Muscle layer of duodenum (tissue), 2 donors: ENCODE data around the gene TTI1.

Experiments
- H3K27ac ChIP-seq: one replicate; pipeline ENCODE4 v1.7.0; 2013; ENCODE audit warnings: mild to moderate bottlenecking, low read length
- H3K27me3 ChIP-seq: one replicate; pipeline ENCODE4 v1.7.0; 2013; ENCODE audit warnings: low read depth, mild to moderate bottlenecking, control low read depth, low read length
- H3K36me3 ChIP-seq, 2 donors: one replicate each; pipeline ENCODE4 v1.7.0; 2013; ENCODE audit warnings: low read length in 2 of 2, control low read depth in 1 of 2, mild to moderate bottlenecking in 1 of 2; ENCODE audit not compliant: insufficient read depth in 2 of 2, control insufficient read depth in 1 of 2
- H3K4me1 ChIP-seq, 2 donors: one replicate each; pipeline ENCODE4 v1.7.0; 2013; ENCODE audit warnings: low read length in 2 of 2, mild to moderate bottlenecking in 2 of 2, control low read depth in 1 of 2, moderate library complexity in 1 of 2; ENCODE audit not compliant: insufficient read depth in 2 of 2, control insufficient read depth in 1 of 2
- H3K4me3 ChIP-seq, 2 donors: one replicate each; pipeline ENCODE4 v1.7.0; 2013; ENCODE audit warnings: low read length in 2 of 2, low read depth in 1 of 2, mild to moderate bottlenecking in 1 of 2
- H3K9me3 ChIP-seq, 2 donors: one replicate each; pipeline ENCODE4 v1.7.0; 2013; ENCODE audit warnings: low read length in 2 of 2, control low read depth in 1 of 2, mild to moderate bottlenecking in 1 of 2; ENCODE audit not compliant: control insufficient read depth in 1 of 2
- donor health status: healthy.

TTI1 gene

GRCh38 chr20:37986044-37986858 lies 47.0 kb downstream of the TTI1 start:
- no peak overlapping the region for H3K27ac ChIP-seq

GRCh38 chr20:37984018-37984785 lies 49.1 kb downstream of the TTI1 start:
- Histone ChIP-seq H3K4me1 (peaks cover 0 to 14% of the 10 kb centered on the region in 2 donors), H3K27ac (no peak overlapping the region), H3K36me3 (peaks cover 0 to 35% of the 10 kb centered on the region in 2 donors), H3K4me3 (no peak overlapping the region), H3K9me3 (no peaks in the 10 kb centered on the region), H3K27me3 (no peaks in the 10 kb centered on the region)

More at GRCh38 chr20:37986044-37986858, 47.0 kb downstream of the TTI1 start:
- no peaks in the 10 kb centered on the region for H3K27me3 ChIP-seq
- H3K4me1 ChIP-seq: peaks cover 0 to 15% of the 10 kb centered on the region in 2 donors
- peaks cover 0 to 30% of the 10 kb centered on the region in 2 donors for H3K36me3 ChIP-seq
- H3K9me3 ChIP-seq: no peaks in the 10 kb centered on the region
- H3K4me3 ChIP-seq: no peak overlapping the region

- Histone ChIP-seq H3K4me1 (peaks cover 0 to 14% of the 10 kb centered on the region in 2 donors), H3K27me3 (no peaks in the 10 kb centered on the region), H3K36me3 (peaks cover 0 to 28% of the 10 kb centered on the region in 2 donors), H3K27ac (no peak overlapping the region), H3K9me3 (no peaks in the 10 kb centered on the region), H3K4me3 (no peak overlapping the region)
These were observed 50.0 kb downstream of the TTI1 start for GRCh38 chr20:37983286-37983685.

GRCh38 chr20:37981568-37981967 lies 51.7 kb downstream of the TTI1 start:
- Histone ChIP-seq H3K27me3 (no peaks in the 10 kb centered on the region), H3K36me3 (peaks cover 0 to 28% of the 10 kb centered on the region in 2 donors), H3K27ac (no peak overlapping the region)

GRCh38 chr20:37980876-37981275 lies 52.4 kb downstream of the TTI1 start:
- no peaks in the 10 kb centered on the region for H3K27me3 ChIP-seq
- no peak overlapping the region for H3K27ac ChIP-seq
- H3K36me3 ChIP-seq: peaks cover 0 to 28% of the 10 kb centered on the region in 2 donors
- no peaks in the 10 kb centered on the region for H3K4me1 ChIP-seq
- H3K4me3 ChIP-seq: no peak overlapping the region
- no peaks in the 10 kb centered on the region for H3K9me3 ChIP-seq

More at GRCh38 chr20:37981568-37981967, 51.7 kb downstream of the TTI1 start:
- H3K4me1 ChIP-seq: peaks cover 0 to 3% of the 10 kb centered on the region in 2 donors
- H3K4me3 ChIP-seq: no peak overlapping the region
- no peaks in the 10 kb centered on the region for H3K9me3 ChIP-seq

GRCh38 chr20:37980383-37980782 lies 52.9 kb downstream of the TTI1 start:
- Histone ChIP-seq H3K4me1 (no peaks in the 10 kb centered on the region), H3K27ac (no peak overlapping the region), H3K9me3 (no peaks in the 10 kb centered on the region), H3K4me3 (no peak overlapping the region), H3K27me3 (no peaks in the 10 kb centered on the region), H3K36me3 (peaks cover 0 to 28% of the 10 kb centered on the region in 2 donors)

- H3K9me3 ChIP-seq: no peaks in the 10 kb centered on the region
- no peaks in the 10 kb centered on the region for H3K27me3 ChIP-seq
- H3K27ac ChIP-seq: no peak overlapping the region
- H3K4me3 ChIP-seq: no peak overlapping the region
- peaks cover 0 to 25% of the 10 kb centered on the region in 2 donors for H3K36me3 ChIP-seq
- no peaks in the 10 kb centered on the region for H3K4me1 ChIP-seq
These were observed 54.0 kb downstream of the TTI1 start for GRCh38 chr20:37979021-37979985.

GRCh38 chr20:37977786-37978185 lies 55.5 kb downstream of the TTI1 start:
- Histone ChIP-seq H3K27me3 (no peaks in the 10 kb centered on the region), H3K36me3 (peaks cover 0 to 16% of the 10 kb centered on the region in 2 donors), H3K9me3 (no peaks in the 10 kb centered on the region), H3K27ac (no peak overlapping the region), H3K4me1 (no peaks in the 10 kb centered on the region), H3K4me3 (no peak overlapping the region)

GRCh38 chr20:37977338-37977737 lies 55.9 kb downstream of the TTI1 start:
- Histone ChIP-seq H3K27me3 (no peaks in the 10 kb centered on the region), H3K9me3 (no peaks in the 10 kb centered on the region), H3K36me3 (peaks cover 0 to 13% of the 10 kb centered on the region in 2 donors), H3K4me1 (no peaks in the 10 kb centered on the region), H3K27ac (no peak overlapping the region), H3K4me3 (no peak overlapping the region)

- H3K4me1 ChIP-seq: no peaks in the 10 kb centered on the region
These were observed 56.4 kb downstream of the TTI1 start for GRCh38 chr20:37976887-37977286.

More at GRCh38 chr20:37976887-37977286, 56.4 kb downstream of the TTI1 start:
- Histone ChIP-seq H3K9me3 (no peaks in the 10 kb centered on the region), H3K36me3 (peaks cover 0 to 12% of the 10 kb centered on the region in 2 donors), H3K4me3 (no peak overlapping the region), H3K27me3 (no peaks in the 10 kb centered on the region), H3K27ac (no peak overlapping the region)
